HPDE6-E6E7 (cell line): Measurements from ENCODE around the gene SPATA2L.
"Not testable (repeated sequence)": the region's sequence is repeated elsewhere in the genome, so short reads cannot be mapped to it uniquely, and the experiment has no call there.

Experiments
- DNase-seq: peaks from one replicate; pipeline ENCODE4 v3.0.0; 2011; ENCODE audit warnings: missing footprints; ENCODE audit errors: extremely low spot score

Gene SPATA2L

GRCh38 chr16:89690392-89690901 lies 11.1 kb downstream of the SPATA2L start:
- DNase-seq, result no peak

DNA sequence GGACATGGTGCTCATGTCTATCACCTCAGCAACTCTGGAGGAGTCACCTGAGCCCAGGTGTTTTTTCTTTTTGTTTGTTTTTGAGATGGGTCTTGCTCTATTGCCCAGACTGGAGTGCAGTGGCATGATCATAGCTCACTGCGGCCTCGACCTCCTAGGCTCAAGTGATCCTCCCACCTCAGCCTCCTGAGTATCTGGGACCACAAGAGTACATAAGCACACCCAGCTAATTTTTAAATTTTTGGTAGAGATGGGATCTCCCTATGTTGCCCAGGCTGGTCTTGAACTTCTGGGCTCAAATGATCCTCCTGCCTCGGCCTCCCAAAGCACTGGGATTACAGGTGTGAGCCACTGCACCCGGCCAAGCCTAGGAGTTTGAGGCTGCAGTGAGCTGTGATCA lies 11.9 kb downstream of the SPATA2L start:
- not testable (repeated sequence) for DNase-seq

- DNase-seq, result no peak
Measured at GRCh38 chr16:89689142-89689541, 12.4 kb downstream of the SPATA2L start.

GRCh38 chr16:89688395-89688794 lies 13.1 kb downstream of the SPATA2L start:
- no peak for DNase-seq

DNA sequence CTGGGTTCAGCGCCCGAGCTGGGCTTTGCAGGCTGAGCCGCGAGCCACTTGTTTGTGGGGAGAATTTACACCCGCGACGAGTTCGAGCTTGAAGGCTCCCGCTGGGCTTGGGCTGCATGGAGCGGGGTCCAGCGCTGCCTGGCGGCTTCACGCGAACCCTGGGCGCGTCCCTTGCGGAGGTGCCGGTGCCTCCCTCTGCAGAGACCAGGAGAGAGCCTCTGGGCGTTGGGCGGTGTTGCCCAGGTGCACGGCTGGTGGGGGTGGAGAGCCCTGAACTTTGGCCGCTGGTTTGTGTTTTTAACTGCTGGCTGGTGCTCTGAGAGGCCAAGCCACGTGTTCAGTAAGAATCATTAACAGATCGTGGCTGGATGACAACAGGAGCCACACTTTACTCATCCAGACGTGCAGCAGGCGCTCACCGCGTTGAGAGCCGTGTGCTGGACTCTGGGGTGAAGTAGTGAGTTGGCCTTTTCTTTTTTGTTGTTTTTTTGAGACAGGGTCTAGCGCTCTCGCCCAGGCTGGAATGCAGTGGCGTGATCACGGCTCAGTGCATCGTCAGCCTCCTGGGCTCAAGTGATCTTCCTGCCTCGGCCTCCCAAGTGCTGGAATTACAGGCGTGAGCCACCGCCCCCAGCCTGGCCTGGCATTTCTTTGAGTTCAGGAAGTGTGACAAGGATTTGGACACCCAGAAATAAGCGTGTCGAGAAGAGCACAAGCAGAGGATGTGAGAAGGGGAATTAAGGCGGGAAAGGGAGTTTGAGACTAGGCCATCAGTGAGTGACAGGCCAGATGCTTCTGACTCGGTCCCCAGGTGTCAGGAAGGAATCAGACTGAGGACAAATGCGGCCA lies 14.2 kb downstream of the SPATA2L start:
- DNase-seq, result peak; percentile 49

DNA sequence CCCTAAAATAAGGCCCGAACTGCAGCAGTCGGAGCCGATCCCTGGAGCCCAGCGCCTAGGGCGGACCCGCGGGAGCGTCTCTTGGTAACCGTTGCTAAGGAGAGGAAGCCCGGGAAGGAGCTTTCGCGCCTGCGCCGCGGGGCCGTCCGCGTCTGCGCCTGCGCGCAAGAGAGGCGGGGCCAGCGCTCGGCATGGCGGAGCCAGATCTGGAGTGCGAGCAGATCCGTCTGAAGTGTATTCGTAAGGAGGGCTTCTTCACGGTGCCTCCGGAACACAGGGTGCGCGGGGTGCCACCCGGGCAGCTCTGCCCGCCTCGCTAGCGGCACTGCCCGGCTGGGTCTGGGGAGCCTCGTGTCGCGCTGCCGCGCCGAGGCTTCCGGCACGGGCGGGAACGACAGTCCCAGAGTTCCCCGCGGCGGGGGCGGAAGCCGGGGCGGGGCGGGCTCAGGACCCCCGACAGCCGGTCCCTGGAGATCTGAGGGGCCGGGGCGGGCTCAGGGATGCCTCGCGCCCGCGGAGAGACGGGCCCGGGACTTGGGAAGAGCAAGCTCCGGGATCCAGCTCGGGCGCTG lies 14.9 kb downstream of the SPATA2L start, which contains the start of gene CDK10:
TSS of gene CDK10 (plus strand) at position 170 of the 572 bp plus-strand sequence. CDS start at position 192, 22 bp downstream.
- DNase-seq, result peak; percentile 96

GRCh38 chr16:89685916-89686315 lies 15.6 kb downstream of the SPATA2L start:
- DNase-seq, result no peak

DNA sequence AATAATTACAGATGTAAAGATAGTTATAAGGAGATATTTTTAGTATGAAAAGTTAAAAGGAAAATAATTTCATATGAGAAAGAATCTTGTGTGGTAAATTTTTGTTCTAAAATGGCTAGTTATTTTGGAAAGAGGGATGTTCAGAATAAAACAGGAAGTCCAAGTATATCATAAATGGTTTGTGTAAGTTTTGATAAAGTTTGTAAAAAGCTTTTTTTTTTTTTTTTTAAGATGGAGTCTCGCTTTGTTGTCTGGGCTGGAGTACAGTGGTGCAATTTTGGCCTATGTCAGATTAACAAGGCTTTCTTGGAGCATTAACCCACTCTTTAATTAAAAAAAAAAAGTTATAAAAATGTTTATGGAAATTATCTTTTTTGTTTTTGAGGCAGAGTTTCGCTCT lies 23.2 kb downstream of the SPATA2L start:
- no peak for DNase-seq

DNA sequence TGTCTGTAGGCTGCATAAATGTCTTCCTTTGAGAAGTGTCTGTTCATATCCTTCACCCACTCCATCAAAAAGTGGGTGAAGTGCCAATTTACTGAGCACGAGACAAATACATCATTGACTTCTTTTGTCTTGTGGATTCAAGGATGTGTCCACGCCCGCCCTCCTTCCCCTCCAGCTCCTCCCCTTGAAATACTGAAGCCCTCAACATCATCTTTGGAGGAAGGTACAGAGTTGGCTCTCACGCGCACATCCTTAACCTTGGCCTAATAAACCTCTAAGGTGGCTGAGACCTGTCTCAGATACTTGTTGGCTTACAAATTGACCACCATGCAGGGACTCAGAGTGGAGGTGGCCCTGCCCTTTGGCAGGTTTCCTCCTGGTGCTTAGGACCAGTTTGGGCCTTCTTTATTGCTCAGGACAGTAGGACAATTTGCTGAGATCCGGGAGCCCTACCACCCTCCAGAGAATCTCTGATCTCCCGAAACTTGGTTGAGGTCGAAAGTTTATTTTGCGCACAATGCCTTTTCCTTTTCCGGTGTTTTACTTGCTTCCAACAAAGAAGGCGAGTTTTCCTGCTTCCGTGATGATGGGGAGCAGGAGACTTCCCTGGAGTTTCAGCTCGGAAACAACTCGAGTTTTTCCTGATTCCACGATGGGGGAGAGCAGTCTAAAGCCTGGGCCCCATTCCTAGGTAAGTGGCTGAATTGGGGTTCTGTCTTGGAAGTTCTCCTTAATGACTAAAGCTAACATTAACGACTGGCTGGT lies 29.1 kb downstream of the SPATA2L start:
- DNase-seq, result no peak

DNA sequence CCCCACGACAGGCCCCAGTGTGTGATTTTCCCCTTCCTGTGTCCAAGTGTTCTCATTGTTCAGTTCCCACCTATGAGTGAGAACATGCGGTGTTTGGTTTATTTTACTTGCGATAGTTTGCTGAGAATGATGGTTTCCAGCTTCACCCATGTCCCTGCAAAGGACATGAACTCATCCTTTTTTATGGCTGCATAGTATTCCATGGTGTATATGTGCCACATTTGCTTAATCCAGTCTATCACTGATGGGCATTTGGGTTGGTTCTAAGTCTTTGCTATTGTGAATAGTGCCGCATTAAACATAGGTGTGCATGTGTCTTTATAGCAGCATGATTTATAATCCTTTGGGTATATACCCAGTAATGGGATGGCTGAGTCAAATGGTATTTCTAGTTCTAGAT lies 29.9 kb downstream of the SPATA2L start:
- DNase-seq, result not testable (repeated sequence)

GRCh38 chr16:89670496-89671431 lies 30.7 kb downstream of the SPATA2L start:
- DNase-seq, result peak; percentile 48

DNA sequence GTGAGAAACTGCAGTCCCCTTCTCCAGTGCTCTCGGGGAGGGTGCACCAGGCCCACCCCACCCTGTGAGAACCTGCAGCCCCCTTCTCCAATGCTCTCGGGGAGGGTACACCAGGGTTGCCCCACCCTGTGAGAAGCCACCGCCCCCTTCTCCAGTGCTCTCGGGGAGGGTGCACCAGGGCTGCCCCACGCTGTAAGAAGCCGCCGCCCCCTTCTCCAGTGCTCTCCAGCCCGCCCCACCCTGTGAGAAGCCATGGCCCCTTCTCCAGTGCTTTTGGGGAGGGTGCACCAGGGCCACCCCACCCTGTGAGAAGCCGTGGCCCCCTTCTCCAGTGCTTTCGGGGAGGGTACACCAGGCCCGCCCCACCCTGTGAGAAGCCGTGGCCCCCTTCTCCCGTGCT lies 31.8 kb downstream of the SPATA2L start:
- no peak for DNase-seq

- no peak for DNase-seq
Measured at GRCh38 chr16:89668790-89669158, 32.7 kb downstream of the SPATA2L start.

- DNase-seq, result no peak
Measured at GRCh38 chr16:89667633-89668032, 33.9 kb downstream of the SPATA2L start.

GRCh38 chr16:89667000-89667399 lies 34.5 kb downstream of the SPATA2L start:
- not testable (repeated sequence) for DNase-seq

- DNase-seq, result not testable (repeated sequence)
Measured at GRCh38 chr16:89664238-89664637, 37.3 kb downstream of the SPATA2L start.

DNA sequence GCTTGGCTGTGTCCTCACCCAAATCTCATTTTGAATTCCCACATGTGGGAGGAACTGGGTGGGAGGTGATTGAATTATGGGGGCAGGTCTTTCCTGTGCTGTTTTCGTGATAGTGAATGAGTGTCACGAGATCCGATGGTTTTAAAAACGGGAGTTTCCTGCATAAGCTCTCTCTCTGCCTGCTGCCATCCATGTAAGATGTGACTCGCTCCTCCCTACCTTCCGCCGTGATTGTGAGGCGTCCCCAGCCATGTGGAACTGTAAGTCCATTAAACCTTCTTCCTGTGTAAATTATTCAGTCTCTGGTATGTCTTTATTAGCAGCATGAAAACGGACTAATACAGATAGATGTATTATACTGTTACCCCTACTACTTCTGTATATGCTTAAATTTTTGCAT lies 40.3 kb downstream of the SPATA2L start:
- DNase-seq, result no peak

GRCh38 chr16:89660146-89660545 lies 41.4 kb downstream of the SPATA2L start:
- DNase-seq, result no peak

DNA sequence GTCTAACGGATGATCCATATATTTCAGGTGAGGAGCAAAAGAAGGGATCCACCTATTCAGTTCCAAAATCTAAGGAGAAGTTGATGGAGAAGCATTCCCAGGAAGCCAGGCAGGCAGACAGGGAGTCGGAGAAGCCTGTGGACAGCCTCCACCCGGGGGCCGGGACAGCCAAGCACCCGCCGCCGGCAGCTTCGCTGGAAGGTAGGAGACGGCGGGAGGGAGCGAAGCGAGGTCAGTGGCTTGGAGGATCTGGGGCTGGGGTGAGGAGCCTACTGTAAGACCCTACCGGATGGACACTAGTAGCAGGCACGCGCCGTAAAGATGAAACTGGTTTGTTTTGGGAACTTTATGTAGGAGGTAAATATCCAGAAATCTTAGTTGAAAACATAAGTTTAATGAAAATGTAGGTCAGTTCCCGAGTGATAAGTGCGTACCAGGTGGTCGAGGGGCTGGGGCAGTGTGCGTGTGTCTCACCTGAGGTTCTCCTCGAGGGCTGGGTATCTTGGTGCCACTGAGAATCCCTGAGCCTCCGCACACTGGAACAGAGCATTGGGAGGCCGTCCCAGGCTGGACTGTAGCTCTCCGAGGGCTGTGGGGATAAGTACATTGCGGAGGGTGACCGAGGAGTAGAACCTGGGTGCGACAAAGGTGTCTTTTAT lies 43.2 kb downstream of the SPATA2L start:
- DNase-seq, result no peak

- peak; percentile 95 for DNase-seq
Measured at GRCh38 chr16:89657442-89658220, 43.9 kb downstream of the SPATA2L start, which contains the start of the genes CHMP1A and SPATA33. TSS of gene CHMP1A (minus strand) at chr16:89657708. CDS start at chr16:89657588, 120 bp downstream. TSS of gene SPATA33 (plus strand) at chr16:89657836. CDS start at chr16:89657912, 76 bp downstream.
